GM10847 (cell line): ENCODE results near the gene UCKL1.

ENCODE experiments used
- POLR2A ChIP-seq: IDR thresholded peaks from 2 replicates; pipeline ENCODE4 v1.6.1; 2011; ENCODE audit not compliant: insufficient read length; ENCODE audit errors: extremely low read depth

The UCKL1 gene

GRCh38 chr20:63955827-63956663 is at the start of gene UCKL1:
Gene UCKL1, minus strand, starts transcription at chr20:63956416. Its CDS starts 44 bp downstream, at chr20:63956372.
- TF ChIP-seq POLR2A, result peak; percentile 84

GRCh38 chr20:64005394-64005793 is 49.2 kb upstream of the UCKL1 start:
- TF ChIP-seq POLR2A, result no peak

DNA sequence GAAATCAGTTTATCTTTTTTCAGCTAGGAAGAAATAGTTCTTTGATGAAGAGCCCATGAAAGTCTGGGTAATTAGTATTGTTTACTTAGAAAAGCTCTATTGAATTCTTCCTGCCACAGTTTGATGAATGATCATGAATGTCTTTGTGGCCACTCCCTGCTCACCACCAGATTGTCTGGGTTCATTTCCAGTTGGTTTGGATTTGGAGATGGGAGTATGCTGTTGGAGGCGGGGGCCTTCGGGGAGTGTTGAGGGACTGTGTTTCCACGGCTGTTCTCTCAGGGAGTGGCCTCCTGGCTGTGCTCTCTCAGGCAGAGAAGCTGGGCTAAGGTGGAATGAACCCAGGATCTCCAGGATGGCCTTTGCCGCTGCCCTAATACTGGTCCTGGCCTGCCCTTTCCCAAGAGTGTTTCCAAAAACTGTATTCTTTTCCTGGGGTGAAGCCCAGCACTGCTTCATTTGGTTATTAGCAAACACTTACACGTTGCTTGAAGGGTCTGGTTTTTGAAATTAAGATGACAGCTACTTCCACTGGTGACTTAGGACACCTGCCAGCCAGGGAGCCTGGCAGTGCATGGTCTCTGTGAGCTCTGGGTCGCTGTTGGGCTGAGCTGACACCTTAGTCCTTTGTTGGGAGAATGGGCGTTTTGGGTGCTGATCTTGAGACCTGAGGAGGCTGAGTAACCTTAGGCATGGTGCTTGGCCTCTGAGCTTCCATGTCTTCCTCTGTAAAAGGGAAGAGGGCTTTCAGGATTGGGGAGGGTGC is 47.9 kb upstream of the UCKL1 start:
- no peak for TF ChIP-seq POLR2A

- no peak for TF ChIP-seq POLR2A
Observed at GRCh38 chr20:64001607-64002011, 45.4 kb upstream of the UCKL1 start.

DNA sequence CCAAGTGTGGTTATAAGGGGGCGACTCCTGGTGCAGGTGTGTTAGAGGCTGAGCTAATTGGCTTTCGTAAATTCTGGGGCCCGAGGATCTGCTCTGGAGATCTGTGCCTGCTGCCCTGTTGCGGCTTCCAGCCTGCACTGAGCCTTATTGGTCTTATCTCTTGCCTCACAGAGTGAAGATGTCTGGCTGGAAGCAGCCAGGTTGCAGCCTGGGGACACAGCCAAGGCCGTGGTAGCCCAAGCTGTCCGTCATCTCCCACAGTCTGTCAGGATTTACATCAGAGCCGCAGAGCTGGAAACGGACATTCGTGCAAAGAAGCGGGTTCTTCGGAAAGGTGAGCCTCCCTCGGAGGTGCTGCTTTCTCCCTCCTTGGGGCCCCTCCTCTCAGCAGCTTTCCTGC is 44.7 kb upstream of the UCKL1 start:
- no peak for TF ChIP-seq POLR2A

- no peak for TF ChIP-seq POLR2A
Observed at GRCh38 chr20:63982937-63983336, 26.7 kb upstream of the UCKL1 start.

DNA sequence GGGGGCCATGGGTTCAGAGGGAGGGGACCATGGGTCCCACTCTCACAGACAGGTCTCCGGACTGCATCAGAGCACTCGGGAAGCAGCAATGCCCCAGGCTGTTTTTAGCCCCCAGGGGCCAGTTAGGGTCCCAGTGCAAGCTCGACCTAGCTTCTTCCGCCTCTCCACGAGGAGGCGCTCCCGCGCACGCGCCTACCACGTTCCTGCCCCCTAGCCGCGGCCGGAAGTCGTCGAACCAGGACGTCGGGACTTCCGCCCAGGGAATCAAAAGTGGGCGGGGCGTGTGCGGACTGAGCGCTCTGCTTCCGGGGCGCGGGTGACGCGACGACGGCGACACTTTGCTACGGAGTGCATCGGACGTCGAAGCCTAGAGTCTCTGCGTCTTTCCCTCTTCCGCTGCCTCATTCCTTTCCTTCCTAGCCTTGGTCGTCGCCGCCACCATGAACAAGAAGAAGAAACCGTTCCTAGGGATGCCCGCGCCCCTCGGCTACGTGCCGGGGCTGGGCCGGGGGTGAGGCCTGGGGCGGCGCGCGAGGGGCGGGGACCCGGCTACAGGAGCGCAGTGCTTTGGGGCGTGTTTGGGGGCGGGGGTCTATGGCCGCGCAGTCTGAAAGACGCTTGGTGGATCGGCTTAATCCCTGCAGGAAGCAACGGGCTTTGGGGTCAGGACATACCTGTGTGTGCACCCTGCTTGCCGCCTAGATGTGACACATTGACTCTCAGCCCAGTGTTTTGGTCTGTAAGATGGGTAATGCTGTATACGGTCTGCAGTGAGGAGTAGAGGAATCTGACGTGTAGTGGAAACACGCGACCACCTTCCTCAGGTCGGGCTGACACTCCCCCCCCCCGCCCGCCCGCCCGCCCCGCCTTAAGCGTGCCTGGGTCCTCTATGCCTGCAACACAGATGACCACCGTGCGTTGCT is 24.9 kb upstream of the UCKL1 start, which contains the start of gene PRPF6:
PRPF6 (plus strand) TSS at position 327 of the 923 bp plus-strand sequence; CDS start at position 441, 114 bp downstream.
- TF ChIP-seq POLR2A, result peak; percentile 61

DNA sequence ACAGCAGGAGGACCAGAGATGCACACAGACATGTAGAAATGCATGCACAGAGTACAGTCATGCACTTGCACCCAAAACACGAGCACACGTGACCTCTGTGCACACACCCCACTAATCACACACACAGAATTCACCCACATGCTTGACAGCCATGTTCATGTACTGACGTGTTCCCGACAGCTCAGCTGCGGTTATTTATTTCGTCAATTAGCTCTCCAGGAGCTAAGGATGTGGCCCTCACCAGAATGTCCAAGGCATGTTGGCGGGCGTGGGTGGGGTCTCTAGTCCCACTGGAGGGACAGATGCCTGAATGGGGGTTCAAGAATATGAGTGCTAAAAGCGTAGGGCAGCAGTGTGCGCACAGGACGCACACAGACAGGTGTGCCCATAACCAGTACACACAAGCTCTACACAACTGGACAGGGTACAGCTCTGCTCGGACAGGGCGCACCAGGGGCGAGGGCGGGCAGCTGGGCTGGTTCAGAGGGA is 24.1 kb upstream of the UCKL1 start:
- TF ChIP-seq POLR2A, result no peak

DNA sequence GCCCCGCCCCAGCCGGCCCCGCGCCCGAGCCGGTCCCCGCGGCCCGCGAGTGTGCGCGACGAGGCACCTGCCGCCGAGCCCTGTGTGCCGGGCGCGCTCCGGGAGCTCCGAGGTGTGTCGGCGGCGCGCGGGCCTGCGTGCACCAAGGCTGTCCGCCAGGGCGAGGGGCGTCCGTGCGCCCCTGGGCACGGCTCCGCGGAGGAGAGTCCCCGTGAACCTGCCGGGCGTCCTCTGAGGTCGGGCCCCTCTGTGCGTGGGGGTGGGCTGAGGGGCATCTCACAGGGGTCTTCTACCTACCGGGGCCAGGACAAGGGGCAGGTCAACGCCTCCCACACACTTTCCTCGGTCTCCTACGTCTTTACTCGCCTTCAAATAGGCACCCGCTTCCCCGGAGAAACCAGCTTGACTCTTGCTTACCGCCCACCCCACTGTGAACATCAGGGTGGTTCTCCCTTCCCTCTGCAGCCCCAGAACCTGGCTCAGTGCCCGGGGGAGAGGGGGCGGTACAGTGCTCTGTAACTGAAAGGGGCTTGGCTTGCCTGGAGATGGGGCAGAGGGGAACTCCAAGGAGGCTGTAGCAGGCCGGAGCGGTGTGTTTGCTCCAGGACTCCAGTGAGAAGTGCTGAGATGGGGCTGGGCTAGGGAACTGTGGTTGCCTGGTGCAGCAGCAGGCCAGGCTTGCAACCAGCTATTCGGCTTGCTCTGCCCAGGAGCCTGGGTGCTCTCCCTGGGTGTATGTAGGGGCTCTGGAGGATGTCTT is 23.5 kb upstream of the UCKL1 start, which contains the start of gene SAMD10:
SAMD10 (minus strand) TSS at position 86 of the 760 bp plus-strand sequence. CDS start 175 bp downstream, outside the sequence.
- peak; percentile 27 for TF ChIP-seq POLR2A

DNA sequence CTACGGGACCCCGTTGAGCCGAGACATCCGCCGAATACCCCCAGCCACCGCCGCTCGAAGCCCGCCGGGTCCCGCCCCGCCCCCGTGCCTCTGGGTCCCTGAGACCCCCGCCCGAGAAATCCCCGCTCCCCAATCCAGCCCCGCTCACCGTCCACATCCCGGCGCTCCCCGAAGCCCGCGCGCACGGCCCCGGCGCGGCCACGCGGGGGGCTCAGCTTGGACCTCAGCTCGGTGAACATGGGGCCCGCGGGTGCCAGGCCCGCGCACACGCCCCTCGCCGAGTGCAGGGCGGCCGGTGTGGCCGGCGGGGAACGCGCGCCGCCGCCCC is 23.0 kb upstream of the UCKL1 start:
- no peak for TF ChIP-seq POLR2A

DNA sequence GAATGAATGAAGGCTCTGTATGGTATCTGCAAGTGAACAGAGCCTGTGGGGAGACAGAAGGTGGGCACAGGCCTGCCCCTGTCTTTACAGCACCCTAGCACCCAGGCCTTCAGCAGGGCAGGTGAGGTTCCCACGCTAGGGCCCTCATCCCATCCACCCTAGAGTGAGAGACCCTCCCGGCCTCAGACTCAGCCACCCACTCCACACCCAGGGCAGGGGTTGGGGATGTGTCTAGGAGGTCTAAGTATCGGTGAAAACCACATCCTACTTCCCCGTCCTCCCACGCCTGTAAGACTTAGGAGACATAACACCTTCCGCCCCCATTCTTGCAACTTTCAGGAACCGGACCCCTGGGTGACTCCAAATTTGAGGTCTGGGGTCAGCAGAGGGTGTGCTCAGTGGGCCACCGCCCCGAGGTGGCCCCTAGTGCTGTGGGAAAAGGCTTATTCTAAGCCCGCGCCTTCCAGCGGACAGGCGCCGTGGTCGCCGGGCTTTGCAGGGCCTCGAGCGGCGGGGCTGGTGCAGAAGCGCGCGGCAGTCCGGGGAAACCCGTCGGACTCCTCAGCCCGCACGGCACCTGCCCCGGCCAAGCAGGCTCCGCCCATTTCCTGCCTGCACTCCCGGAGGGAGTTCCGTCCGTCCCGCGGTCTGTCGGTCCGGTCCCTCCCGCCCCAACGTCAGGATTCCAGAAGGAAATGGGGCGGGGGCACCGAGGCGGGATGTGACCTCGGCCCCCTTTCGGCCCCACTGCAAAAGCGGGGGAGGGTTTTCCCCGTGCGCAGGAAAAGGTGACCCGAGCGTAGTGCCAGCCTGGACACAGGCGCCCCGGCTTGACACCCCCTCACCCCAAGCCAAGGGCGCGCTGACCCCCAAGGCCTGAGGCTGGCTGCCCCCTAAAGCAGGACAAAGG is 22.4 kb upstream of the UCKL1 start:
- peak; percentile 23 for TF ChIP-seq POLR2A

DNA sequence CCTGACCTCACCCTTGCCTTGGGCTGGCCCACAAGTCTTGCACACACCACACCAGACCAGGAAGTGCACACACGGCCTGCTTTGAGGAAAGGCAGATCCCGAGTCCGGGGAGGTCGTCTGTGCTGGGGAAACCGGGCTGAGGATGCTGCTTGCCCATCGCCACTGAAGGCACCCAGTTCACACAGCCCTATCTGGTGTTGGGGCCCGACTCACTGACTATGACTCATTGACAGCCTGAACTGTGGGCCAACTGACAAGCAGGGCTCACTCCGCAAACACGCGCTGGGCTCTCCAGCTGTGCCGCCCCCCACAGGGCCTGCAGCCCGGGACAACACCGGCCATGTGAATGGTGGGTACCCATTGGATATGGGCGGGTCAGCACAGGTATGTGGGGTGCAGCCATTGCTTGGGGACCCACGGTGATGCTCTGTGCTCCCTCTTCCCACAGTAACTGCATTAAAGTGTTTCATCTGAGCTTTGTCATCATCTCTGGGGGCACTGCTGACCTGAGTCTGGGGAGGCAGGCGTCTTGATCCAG is 21.6 kb upstream of the UCKL1 start:
- no peak for TF ChIP-seq POLR2A
